GM21390 (cell line): ENCODE measurements around the gene CDC123.
"Not testable (repeated sequence)": the region's sequence is repeated elsewhere in the genome, so short reads cannot be mapped to it uniquely, and the experiment has no call there.

ENCODE experiments used
- ATAC-seq: cut with Tn5 transposase; IDR thresholded peaks from one replicate; pipeline ENCODE4 v1.9.1; 2021; ENCODE audit not compliant: unreplicated experiment

CDC123 gene

DNA sequence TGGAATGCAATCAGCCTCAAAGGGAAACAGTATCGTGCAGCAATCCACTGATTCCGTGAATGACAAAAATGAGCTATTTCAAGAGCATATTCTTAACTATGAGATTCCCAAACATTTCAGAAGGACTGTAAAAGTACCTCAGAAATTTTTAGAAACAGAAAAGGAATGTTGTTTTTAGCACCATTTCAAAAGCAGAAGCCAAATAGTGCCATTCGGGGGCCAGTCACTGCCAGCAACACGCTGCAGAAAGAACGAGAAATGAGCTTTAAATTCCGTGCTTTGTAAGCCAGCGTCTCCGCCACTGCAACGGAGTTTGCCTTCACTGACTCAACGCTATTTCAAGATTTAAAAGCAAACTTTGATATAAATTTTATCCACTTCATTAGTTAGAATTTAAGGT lies 6.6 kb upstream of the CDC123 start:
- no peak for ATAC-seq

DNA sequence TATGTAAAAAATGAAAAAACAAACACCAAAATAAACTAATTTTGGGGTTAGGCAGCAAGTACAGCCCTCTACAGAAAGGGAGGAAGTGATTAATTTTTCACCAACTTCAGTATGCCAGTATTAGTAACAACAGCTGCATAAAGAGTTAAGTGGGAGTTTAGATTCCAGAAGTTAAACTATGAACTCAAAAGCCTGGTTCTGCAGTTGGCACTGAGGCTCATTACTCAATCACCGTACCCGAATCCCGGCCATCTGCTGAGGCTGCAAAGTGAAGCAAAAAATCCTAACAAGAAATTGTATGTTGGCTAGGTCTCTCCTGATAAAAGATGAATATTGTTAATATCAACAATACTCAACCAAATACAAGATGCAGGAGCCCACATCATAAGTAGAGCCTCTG lies 4.3 kb upstream of the CDC123 start:
- ATAC-seq, result no peak

DNA sequence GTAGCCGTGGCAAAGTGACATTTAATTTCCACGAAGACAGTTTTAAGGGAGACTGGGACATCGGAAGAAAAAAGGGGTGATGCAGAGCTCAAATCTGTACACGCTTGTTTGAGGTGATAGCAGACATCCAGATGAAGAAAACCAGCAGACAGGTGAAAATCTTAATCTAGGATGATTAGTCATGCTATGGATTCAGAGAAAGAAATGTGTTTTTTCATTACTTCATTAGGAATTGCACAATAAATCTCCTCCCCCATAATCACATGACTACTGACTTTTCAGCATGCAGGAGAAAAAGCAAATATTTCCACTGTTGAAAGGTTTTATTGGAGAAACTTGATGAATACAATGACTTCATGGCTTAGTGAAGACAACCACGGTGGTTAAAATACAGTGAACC lies 2.8 kb upstream of the CDC123 start:
- no peak for ATAC-seq

DNA sequence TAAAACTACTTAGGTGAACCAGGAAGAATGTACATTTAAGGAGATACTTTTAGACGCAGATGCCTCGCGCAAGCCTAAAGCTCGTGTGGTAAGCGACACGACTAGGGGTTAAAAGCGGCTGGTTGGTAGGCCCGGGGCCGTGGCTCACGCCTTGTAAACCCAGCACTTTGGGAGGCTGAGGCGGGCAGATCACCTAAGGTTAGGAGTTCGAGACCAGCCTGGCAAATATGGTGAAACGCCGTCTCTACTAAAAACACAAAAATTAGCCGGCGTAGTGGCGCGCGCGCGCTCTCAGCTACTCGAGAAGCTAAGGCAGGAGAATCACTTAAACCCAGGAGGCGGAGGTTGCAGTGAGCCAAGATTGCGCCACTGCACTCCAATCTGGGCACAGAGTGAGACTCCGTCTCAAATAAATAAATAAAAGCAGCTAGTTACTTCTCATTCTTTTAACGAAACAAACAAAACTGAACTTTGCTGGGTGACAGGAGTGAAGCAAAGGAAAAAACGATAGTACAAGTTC lies 1.2 kb upstream of the CDC123 start:
- no peak for ATAC-seq

DNA sequence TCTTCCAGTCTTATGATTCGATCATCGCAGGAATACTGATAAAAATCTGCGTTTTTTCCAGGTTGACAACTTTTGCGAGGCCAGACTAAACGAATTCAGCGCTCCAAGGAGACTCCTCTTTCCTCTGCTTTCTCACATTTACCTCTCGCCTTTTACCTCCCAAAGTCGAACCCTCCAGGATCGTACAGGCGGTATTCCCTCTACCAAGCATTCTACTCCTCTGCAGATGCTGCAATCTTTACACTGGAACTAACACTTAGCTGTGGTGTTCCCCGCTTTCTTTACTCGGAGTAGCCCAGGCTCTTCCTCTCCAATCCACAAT lies 746 bp upstream of the CDC123 start:
- peak; percentile 16 for ATAC-seq

DNA sequence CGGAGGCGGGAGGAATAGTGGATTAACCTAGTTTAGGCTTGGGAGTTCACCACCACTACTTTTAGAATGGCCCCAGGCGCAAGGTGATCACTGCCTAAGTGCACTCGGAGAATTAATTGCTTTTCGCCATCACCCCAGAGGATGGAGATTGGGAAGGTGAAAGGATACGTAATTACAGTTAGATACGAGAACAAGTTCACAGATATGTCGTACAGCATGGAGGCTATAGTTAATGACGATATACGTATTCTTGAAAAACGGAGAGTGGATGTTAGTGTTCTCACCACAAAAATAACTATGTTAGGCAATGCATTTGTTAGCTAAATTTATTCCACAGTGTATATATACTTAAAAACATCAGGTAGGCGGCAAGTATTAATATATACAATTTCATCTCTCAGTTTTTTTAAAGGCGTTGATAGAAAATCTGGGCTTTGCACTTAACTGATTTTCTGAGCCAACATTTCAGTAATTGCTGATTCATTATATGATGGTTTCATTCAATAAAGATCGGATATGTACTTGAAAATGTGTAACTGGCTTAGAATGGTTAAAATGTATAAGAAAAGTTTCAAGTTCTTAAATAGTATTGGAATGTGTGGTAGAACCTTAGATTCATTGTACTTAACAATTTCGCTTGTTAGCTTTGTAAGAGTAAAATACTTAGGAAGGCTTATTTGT lies 683 bp downstream of the CDC123 start:
- no peak for ATAC-seq

DNA sequence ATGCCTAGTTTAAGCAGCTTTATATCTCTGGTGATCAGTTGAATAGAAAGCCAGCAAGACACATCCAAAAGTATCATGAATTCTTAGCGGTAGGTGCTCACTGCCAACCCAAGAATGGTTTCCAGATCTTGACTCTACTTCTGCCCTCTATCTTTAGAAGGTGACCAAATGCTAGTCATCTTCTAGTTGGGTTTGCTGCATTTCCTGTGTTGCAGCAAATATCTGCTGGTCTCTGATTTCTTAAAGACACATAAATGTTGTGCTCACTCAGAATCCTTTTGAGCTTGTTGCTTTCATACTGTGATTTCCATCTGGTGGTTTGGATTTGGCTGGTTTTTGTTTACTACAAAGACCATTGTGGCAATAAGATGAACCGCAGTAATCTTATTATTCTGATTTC lies 2.2 kb downstream of the CDC123 start:
- ATAC-seq, result no peak

DNA sequence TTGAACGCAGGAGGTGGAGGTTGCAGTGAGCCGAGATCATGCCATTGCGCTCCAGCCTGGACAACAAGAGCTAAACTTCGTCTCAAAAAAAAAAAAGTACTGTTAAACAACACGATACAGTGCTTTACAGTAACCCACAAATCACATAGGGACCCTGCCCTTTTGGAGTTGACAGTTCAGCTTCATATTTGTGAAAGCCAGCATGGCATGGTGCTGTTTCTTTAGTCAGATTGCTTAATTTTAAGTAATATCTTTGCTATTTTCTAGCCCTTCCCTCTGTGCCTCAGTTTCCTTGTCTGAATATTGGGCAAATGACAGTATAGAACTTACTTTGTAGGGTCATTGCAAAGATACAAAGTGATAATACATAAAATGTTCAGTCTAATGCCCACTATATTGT lies 4.9 kb downstream of the CDC123 start:
- no peak for ATAC-seq

DNA sequence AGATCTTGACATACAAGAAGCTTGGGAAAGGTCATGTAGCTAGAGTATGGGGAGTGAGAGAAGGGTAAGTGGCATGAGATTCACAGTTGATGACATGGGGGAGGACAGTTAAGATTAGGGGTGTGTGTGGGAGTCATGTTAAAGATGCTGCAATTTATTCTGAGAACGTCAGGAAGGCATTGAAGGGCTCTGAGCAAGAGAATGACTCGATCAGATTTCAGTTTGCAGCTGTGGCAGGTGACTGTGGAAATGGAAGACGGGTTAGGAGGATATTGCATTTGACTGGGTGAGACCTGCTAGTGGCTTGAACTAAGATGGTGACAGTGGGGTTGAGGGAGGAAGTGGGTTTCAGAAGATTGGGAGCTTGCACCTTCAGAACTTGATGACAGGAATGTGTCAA lies 5.6 kb downstream of the CDC123 start:
- ATAC-seq, result no peak

DNA sequence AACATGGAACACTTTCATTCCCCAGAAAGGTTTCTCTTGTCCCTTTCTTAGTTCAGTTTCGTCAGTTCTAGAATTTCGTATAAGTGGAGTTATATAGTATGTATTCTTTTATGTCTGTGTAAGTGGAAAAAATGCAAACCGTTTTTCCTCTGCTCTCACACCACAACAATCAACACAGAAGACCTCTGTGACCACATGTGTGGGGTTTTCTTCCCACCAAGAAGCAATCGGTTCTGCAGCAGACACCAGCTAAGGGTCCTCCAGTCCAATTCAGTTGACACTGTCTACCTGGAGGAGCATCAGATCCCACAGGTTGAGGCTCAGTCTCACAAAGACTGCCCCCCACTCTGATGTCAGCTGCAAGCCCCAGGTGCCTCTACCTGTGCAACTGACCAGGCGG lies 6.2 kb downstream of the CDC123 start:
- ATAC-seq, result no peak

DNA sequence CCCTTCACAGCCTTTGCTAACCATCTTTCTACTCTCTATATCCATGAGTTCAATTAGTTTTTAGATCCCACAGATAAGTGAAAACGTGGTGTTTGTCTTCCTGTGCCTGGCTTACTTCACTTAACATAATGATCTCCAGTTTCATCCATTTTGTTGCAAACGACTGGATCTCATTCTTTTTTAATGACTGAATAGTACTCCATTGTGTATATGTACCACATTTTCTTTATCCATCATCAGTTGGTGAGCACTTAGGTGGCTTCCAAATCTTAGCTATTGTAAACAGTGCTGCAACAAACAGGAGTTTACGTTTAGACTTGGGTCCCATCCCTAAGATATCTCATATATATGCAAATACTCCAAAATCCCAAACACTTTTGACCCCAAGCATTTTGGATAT lies 9.1 kb downstream of the CDC123 start:
- ATAC-seq, result no peak

DNA sequence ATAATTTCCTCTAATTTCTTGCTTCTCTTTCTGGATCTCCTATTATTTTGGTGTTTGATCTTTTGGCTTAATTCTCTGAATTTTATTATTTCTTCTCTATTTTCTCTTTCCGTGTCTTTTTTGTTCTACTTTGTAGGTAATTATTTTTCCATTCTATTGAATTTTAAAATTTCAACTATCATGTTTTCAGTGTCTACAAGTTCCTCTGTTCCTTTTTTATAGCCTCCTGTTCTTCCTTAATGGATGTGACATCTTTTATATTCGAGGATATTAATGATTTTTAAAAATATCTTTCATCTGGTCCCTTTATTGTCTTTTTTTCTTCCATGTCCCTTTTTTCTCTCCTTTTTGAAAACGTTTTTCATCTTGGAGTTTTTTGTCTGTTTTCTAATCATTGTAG lies 11.1 kb downstream of the CDC123 start:
- ATAC-seq, result no peak

DNA sequence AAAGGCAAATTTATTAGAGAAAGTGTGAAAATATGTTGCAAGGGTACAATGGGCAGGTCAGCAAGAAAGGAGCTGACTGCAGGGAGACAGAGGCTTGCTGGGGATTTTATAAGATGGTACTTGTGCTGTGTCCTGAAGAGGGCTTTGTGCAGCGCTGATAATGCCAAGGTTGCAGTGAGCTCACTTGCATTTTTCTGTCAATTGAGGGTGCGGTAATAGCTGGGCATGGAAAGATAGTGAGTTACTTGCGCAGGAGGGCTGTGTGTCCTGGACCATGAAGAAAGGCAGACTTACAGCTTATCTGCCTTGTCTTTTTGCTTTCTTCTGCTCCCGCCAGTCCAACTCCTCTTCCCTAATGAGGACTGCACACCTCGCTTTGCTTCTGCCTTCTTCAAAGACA lies 12.5 kb downstream of the CDC123 start:
- ATAC-seq, result no peak

DNA sequence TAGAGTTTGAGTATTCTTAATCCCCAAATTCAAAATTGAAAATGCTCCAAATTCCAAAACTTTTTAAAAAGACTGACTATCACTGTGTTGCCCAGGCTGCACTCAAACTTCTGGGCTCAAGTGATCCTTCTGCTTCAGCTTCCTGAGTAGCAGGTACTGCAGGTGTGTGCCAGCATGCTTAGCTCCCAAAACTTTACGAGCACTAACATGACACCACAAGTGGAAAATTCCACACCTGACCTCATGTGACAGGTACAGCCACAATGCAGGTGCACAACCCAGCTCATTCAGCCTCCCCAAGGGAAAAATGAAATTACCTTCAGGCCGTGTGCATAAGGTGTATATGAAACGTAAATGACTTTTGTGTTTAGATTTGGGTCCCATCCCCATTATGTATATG lies 16.5 kb downstream of the CDC123 start:
- ATAC-seq, result no peak

DNA sequence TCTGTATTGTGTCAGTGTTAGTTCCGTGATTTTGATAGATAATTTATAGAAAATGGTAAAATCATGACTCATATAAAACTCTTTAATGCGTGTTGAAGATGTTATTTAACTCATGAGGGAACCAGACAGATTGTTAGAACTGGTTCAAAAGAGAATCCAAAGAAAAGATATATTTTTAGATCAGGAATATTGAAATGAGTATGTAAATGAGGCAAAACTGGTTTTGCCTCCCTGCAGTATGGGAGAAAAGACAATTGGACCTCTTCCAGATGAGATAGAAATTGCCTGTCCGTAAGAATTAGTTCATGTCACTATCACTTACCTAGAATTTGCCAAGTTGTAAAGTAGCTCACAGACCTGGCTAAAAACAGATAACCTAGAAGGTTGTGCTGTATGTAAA lies 17.6 kb downstream of the CDC123 start:
- ATAC-seq, result no peak

DNA sequence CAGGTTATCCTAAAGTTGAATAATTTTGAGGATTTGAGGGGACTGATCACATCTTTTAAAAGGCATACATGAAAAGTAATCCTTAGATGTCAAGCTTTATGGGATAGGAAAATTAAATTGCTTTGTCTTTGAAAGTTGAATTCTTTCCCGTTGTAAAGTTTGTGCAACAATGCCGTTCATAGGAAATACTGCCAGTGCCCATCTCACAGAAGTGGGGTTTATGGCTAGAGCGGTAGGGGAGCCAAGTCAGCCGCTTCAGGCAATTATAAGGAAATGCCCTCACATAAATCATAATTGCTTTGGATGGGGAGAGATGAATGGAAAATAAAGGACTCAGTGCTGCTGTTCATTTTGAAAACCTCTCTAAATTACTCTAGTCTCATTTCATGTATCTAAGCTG lies 18.1 kb downstream of the CDC123 start:
- ATAC-seq, result no peak

DNA sequence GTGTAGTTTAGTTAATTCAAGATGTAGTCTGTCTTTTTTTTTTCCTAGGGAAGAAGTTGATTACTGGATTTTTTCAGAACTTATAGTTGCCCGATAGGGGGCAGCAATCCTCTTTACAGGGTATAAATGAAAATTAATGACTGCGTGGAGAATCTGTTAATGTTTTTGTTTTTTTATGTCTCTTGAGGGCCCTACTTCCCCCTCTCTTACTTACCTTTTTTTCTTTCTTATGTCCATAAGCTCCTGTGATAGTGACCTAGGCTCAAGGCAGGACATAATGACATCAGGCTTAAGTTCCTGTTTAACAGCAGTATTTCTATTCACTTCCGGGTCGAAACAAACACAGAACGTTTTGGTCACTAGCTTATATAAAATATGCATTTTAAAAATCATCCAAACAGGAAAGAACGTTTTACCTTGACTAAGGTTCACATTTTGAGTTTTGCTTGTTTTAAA lies 18.8 kb downstream of the CDC123 start:
- no peak for ATAC-seq

DNA sequence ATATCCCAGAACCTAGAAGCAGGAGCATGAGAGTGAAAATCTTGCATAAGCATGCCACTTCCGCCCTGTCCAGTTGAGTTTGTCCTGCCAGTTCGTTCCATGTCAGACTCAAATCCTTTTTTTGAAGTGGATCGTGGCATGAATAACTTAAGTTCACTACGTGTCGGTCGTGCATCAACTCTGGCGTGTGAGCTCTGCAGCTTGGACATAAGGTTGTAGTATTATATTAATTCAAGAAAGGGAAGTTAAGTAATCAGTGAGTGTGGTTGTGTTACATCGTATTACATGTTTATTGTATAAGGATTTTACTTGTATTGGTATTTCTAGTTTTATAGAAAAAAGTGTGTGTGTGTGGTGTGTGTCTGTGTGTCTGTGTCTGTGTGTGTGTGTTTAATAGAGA lies 23.0 kb downstream of the CDC123 start:
- no peak for ATAC-seq

DNA sequence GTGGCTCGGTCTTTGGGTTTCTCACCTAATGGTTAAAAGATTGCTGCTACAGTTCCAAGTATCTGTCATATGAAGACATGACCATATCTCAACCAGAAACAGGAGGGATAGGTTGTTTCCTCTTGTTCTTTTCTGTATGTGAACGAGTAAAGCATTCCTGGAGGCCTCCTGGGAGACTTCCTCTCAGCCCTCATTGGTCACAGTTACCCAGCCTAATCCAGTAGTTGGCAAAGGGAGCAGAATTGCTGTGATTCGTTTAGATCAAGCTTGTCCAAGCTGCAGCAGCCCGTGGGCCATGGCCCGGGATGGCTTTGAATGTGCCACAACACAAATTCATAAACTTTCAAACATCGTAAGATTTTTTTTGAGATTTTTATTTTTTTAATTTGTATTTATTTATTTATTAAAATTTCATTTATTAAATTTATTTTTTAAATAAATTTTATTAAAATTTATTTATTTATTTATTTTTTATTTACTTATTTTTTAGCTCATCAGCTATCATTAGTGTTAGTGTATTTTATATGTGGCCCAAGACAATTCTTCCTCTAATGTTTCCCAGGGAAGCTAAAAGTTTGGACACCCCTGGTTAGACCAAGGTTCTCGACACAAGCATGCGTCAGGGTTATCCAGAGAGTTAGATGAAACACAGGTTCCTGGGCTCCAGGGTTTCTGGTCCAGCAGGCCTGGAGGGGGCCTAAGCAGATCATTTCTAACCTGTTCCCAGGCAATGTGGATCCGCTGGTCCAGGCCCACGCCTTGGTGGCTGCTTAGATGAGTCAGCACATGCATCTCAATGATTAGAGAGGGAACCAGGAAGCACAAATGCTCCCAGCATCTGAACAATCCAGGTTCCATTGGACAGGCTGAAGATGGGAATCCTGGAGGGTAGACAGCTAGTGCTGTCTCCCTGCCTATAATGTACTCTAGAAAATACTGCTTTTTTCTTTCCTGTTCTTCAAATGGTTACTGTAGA lies 25.6 kb downstream of the CDC123 start:
- no peak for ATAC-seq

DNA sequence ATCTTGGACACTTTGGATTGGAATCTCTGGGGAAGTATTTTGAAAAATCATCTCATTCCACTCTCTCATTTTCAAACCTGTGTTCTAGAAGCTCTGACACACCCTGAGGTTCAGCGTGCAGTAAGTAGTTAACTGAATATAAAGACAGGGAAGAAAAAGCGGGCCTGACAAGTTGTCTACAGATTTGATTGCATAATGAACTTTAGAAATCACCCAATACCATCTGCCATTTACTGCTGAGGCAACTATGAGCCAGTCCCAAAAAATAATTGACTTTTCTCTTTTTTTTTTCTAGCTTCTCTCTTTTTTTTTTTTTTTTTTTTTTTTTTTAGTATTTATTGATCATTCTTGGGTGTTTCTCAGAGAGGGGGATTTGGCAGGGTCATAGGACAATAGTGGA lies 29.5 kb downstream of the CDC123 start:
- ATAC-seq, result no peak

DNA sequence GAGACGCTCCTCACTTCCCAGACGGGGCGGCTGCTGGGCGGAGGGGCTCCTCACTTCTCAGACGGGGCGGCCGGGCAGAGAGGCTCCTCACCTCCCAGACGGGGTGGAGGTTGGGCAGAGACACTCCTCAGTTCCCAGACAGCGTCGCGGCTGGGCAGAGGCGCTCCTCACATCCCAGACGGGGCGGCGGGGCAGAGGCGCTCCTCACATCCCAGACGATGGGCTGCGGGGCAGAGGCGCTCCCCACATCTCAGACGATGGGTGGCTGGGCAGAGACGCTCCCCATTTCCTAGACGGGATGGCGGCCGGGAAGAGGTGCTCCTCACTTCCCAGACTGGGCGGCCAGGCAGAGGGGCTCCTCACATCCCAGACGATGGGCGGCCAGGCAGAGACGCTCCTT lies 30.4 kb downstream of the CDC123 start:
- ATAC-seq, result not testable (repeated sequence)

DNA sequence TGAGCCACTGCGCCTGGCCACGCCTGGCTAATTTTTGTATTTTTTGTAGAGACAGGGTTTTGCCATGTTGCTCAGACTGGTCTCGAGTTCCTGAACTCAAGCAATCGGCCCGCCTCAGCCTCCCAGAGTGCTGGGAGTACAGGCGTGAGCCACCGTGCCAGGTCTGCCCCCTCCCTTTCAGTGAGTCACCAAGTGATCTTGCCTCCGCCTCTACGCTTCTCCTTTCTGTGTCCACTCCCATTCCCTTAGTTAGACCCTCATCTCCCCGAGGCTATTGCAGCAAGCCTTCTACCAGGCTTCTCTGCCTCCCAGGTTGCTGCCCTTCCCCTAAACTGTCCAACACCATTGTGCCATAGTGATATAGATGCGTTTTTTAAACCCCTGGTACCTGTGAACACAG lies 32.9 kb downstream of the CDC123 start:
- ATAC-seq, result no peak
